Inferior parietal cortex (tissue), 1 donor: ENCODE results near the gene SDK1.

Source experiments
- DNase-seq: peaks from one replicate; pipeline ENCODE4 v3.0.0-alpha.2; 2016; ENCODE audit errors: extremely low spot score

Gene SDK1

GRCh38 chr7:4178416-4178815 is 877.4 kb downstream of the SDK1 start:
- no peak for DNase-seq

GRCh38 chr7:4178916-4179687 is 878.0 kb downstream of the SDK1 start:
- no peak for DNase-seq

- no peak for DNase-seq
These were observed 878.8 kb downstream of the SDK1 start for GRCh38 chr7:4179688-4180380.

GRCh38 chr7:4181446-4181845 is 880.4 kb downstream of the SDK1 start:
- DNase-seq = no peak

- DNase-seq = no peak
These were observed 881.7 kb downstream of the SDK1 start for GRCh38 chr7:4182605-4183300.

GRCh38 chr7:4184653-4185052 is 883.6 kb downstream of the SDK1 start:
- no peak for DNase-seq

GRCh38 chr7:4185136-4185535 is 884.1 kb downstream of the SDK1 start:
- DNase-seq = no peak

- no peak for DNase-seq
These were observed 884.9 kb downstream of the SDK1 start for GRCh38 chr7:4185721-4186512.

- no peak for DNase-seq
These were observed 885.4 kb downstream of the SDK1 start for GRCh38 chr7:4186513-4186780.

- no peak for DNase-seq
These were observed 887.6 kb downstream of the SDK1 start for GRCh38 chr7:4188651-4189050.

- peak; percentile 36 for DNase-seq
These were observed 888.1 kb downstream of the SDK1 start for GRCh38 chr7:4189131-4189570.

- no peak for DNase-seq
These were observed 889.2 kb downstream of the SDK1 start for GRCh38 chr7:4190010-4190981.

- no peak for DNase-seq
These were observed 890.0 kb downstream of the SDK1 start for GRCh38 chr7:4191046-4191445.

- no peak for DNase-seq
These were observed 890.5 kb downstream of the SDK1 start for GRCh38 chr7:4191525-4191924.

GRCh38 chr7:4195660-4196059 is 894.6 kb downstream of the SDK1 start:
- no peak for DNase-seq

- DNase-seq = no peak
These were observed 895.2 kb downstream of the SDK1 start for GRCh38 chr7:4196121-4196819.

- DNase-seq = no peak
These were observed 897.2 kb downstream of the SDK1 start for GRCh38 chr7:4198301-4198700.

GRCh38 chr7:4200546-4201094 is 899.6 kb downstream of the SDK1 start:
- DNase-seq = no peak

- DNase-seq = no peak
These were observed 900.5 kb downstream of the SDK1 start for GRCh38 chr7:4201566-4201965.

GRCh38 chr7:4202154-4202736 is 901.2 kb downstream of the SDK1 start:
- no peak for DNase-seq
